ENCODE measurements around the gene RAB37.

GRCh38 chr17:74711058-74711824 lies 25.8 kb upstream of the RAB37 start:
- TF ChIP-seq CTCF (IDR thresholded peaks at IDR 0.05 in 8 of 11, conservative IDR thresholded peaks at IDR 0.05 in 3 of 11) (no peak), POLR2A (IDR thresholded peaks at IDR 0.05) (no peak)

All from spleen (tissue), 7 donors.